HG02588 (cell line): ENCODE data around the gene PYM1.
"Not testable (repeated sequence)": the region's sequence is repeated elsewhere in the genome, so short reads cannot be mapped to it uniquely, and the experiment has no call there.

ENCODE experiments used
- ATAC-seq: cut with Tn5 transposase; IDR thresholded peaks from one replicate; pipeline ENCODE4 v1.9.1; 2021; ENCODE audit warnings: mild to moderate bottlenecking, moderate library complexity; ENCODE audit not compliant: unreplicated experiment

Gene PYM1

GRCh38 chr12:55940065-55940732 lies 12.5 kb upstream of the PYM1 start:
- peak; percentile 95 for ATAC-seq

- ATAC-seq, result no peak
These were observed 11.3 kb upstream of the PYM1 start for GRCh38 chr12:55938826-55939501.

GRCh38 chr12:55937981-55938380 lies 10.3 kb upstream of the PYM1 start:
- no peak for ATAC-seq

GRCh38 chr12:55935738-55936151 lies 8.1 kb upstream of the PYM1 start:
- no peak for ATAC-seq

GRCh38 chr12:55934773-55935172 lies 7.1 kb upstream of the PYM1 start:
- ATAC-seq, result no peak

- no peak for ATAC-seq
These were observed 6.4 kb upstream of the PYM1 start for GRCh38 chr12:55933799-55934742.

- ATAC-seq, result no peak
These were observed 5.6 kb upstream of the PYM1 start for GRCh38 chr12:55933169-55933798.

- ATAC-seq, result no peak
These were observed 4.8 kb upstream of the PYM1 start for GRCh38 chr12:55932551-55932910.

GRCh38 chr12:55931780-55932550 lies 4.3 kb upstream of the PYM1 start:
- ATAC-seq, result no peak

GRCh38 chr12:55931317-55931779 lies 3.7 kb upstream of the PYM1 start:
- ATAC-seq, result no peak

- no peak for ATAC-seq
These were observed 3.1 kb upstream of the PYM1 start, which contains the start of gene DGKA for GRCh38 chr12:55930771-55931316. Gene DGKA, plus strand, starts transcription at chr12:55931162. Its CDS starts 5,342 bp downstream, at chr12:55936504.

GRCh38 chr12:55929306-55929791 lies 1.7 kb upstream of the PYM1 start:
- peak; percentile 29 for ATAC-seq

- peak; percentile 43 for ATAC-seq
These were observed 731 bp downstream of the PYM1 start for GRCh38 chr12:55926738-55927587.

- ATAC-seq, result peak; percentile 0
These were observed 1.6 kb downstream of the PYM1 start for GRCh38 chr12:55925870-55926737.

GRCh38 chr12:55925371-55925770 lies 2.3 kb downstream of the PYM1 start:
- no peak for ATAC-seq

- ATAC-seq, result not testable (repeated sequence)
These were observed 4.0 kb downstream of the PYM1 start for GRCh38 chr12:55923648-55924047.

- ATAC-seq, result no peak
These were observed 5.6 kb downstream of the PYM1 start for GRCh38 chr12:55922126-55922525.

- ATAC-seq, result not testable (repeated sequence)
These were observed 8.7 kb downstream of the PYM1 start for GRCh38 chr12:55919032-55919431.
